Neural cell (in vitro differentiated cells): ENCODE data around the gene PYGM. TPM values are rescaled to one million over a fixed set of nuclear protein-coding genes. Genes with fewer than 3 reads are reported as not detected.
A peak's percentile ranks its signal among the peaks of the same experiment; 100 is the strongest.

Experiments used
- H2AFZ ChIP-seq: fragments of 200-600, 300-800 bp; sonication (generic), shearing (Covaris generic); 2 replicates; pipeline ENCODE4 v1.6.0; 2014; ENCODE audit warnings: low read depth, mild to moderate bottlenecking, antibody characterized with exemption, low read length, moderate library complexity
- H3F3A ChIP-seq: fragments of 200-600 bp; shearing (Covaris generic); 2 replicates; pipeline ENCODE4 v1.6.1; 2016; ENCODE audit warnings: mild to moderate bottlenecking, moderate library complexity, mixed read lengths, antibody characterized with exemption, low read length; ENCODE audit not compliant: insufficient read depth, poor library complexity, severe bottlenecking
- H3K27ac ChIP-seq: fragments of 200-600, 300-800 bp; sonication (generic), shearing (Covaris generic); 2 replicates; pipeline ENCODE4 v1.5.1; 2014; ENCODE audit warnings: mild to moderate bottlenecking, low read length, moderate library complexity
- H3K27me3 ChIP-seq: fragments of 300-800, 200-600 bp; sonication (generic), shearing (Covaris generic); 2 replicates; pipeline ENCODE4 v1.6.0; 2014; ENCODE audit warnings: mild to moderate bottlenecking, low read depth, low read length, moderate library complexity; ENCODE audit not compliant: insufficient read depth
- H3K36me3 ChIP-seq: fragments of 300-800, 200-600 bp; sonication (generic), shearing (Covaris generic); 2 replicates; pipeline ENCODE4 v1.5.1; 2014; ENCODE audit warnings: mild to moderate bottlenecking, antibody characterized with exemption, low read length, moderate library complexity; ENCODE audit not compliant: insufficient read depth
- H3K4me2 ChIP-seq: fragments of 300-800, 200-600 bp; sonication (generic), shearing (Covaris generic); 2 replicates; pipeline ENCODE4 v1.6.0; 2014; ENCODE audit warnings: mild to moderate bottlenecking, low read length
- H3K4me3 ChIP-seq: fragments of 300-800, 200-600 bp; sonication (generic), shearing (Covaris generic); 2 replicates; pipeline ENCODE4 v1.5.1; 2014; ENCODE audit warnings: mild to moderate bottlenecking, low read length, moderate library complexity
- H3K79me2 ChIP-seq: fragments of 200-600 bp; shearing (Covaris generic); replicated peaks from 2 replicates; pipeline ENCODE4 v1.6.0; 2014; ENCODE audit warnings: mild to moderate bottlenecking, low read length, moderate library complexity; ENCODE audit not compliant: insufficient read depth
- H3K9ac ChIP-seq: fragments of 300-800, 200-600 bp; sonication (generic), shearing (Covaris generic); 2 replicates; pipeline ENCODE4 v1.6.1; 2016; ENCODE audit warnings: mild to moderate bottlenecking, low read length, mixed read lengths
- H3K9me2 ChIP-seq: fragments of 200-600 bp; shearing (Covaris generic); 2 replicates; pipeline ENCODE4 v1.6.1; 2016; ENCODE audit warnings: mild to moderate bottlenecking, low read length, mixed read lengths; ENCODE audit not compliant: insufficient read depth
- H3K9me3 ChIP-seq: fragments of 200-600, 300-800 bp; sonication (generic), shearing (Covaris generic); 2 replicates; pipeline ENCODE4 v1.6.1; 2016; ENCODE audit warnings: mild to moderate bottlenecking, mixed run types, low read length, moderate library complexity, mixed read lengths
- H4K20me1 ChIP-seq: fragments of 200-600 bp; shearing (Covaris generic); 2 replicates; pipeline ENCODE4 v1.6.1; 2016; ENCODE audit warnings: mild to moderate bottlenecking, mixed run types; ENCODE audit not compliant: insufficient read depth
- CTCF ChIP-seq: fragments of 450-650 bp; IDR thresholded peaks from 2 replicates; pipeline ENCODE4 v1.5.1; 2014; ENCODE audit warnings: antibody characterized with exemption, mild to moderate bottlenecking, moderate library complexity; ENCODE audit not compliant: poor library complexity, severe bottlenecking
- EP300 ChIP-seq: fragments of 450-650 bp; conservative IDR thresholded peaks from 2 replicates; pipeline ENCODE4 v1.6.1; 2014; ENCODE audit warnings: antibody characterized with exemption, mild to moderate bottlenecking, moderate library complexity; ENCODE audit not compliant: poor library complexity, severe bottlenecking
- EZH2 ChIP-seq: fragments of 200-600, 300-800 bp; shearing (Covaris generic), sonication (generic); IDR thresholded peaks from 2 replicates; pipeline ENCODE4 v1.6.1; 2014; ENCODE audit warnings: antibody characterized with exemption, low read length, borderline replicate concordance, mild to moderate bottlenecking; ENCODE audit not compliant: insufficient read depth, poor library complexity, severe bottlenecking
- MXI1 ChIP-seq: fragments of 450-650 bp; conservative IDR thresholded peaks from 2 replicates; pipeline ENCODE4 v1.6.1; 2014; ENCODE audit warnings: antibody characterized with exemption, mild to moderate bottlenecking; ENCODE audit not compliant: poor library complexity, severe bottlenecking
- POLR2AphosphoS5 ChIP-seq: IDR thresholded peaks from 2 replicates; pipeline ENCODE4 v1.6.1; 2012
- RAD21 ChIP-seq: fragments of 450-650 bp; conservative IDR thresholded peaks from 2 replicates; pipeline ENCODE4 v1.6.1; 2014; ENCODE audit warnings: antibody characterized with exemption, mild to moderate bottlenecking, moderate library complexity
- REST ChIP-seq: IDR thresholded peaks from 2 replicates; pipeline ENCODE4 v1.6.1; 2012; ENCODE audit warnings: borderline replicate concordance
- SMC3 ChIP-seq: fragments of 450-650 bp; conservative IDR thresholded peaks from 2 replicates; pipeline ENCODE4 v1.6.1; 2014; ENCODE audit warnings: antibody characterized with exemption, mild to moderate bottlenecking, moderate library complexity; ENCODE audit not compliant: poor library complexity
- TAF1 ChIP-seq: IDR thresholded peaks from 2 replicates; pipeline ENCODE4 v1.6.1; 2012; ENCODE audit warnings: low read depth
- polyA plus RNA-seq: library from polyadenylated mRNA; depleted of rRNA; stranded (reverse); fragments of >200 nt; gene quantifications from 2 replicates; pipeline ENCODE4 v1.2.3, GENCODE V29; 2014

PYGM gene
- polyA plus RNA-seq, 1 donor from 2014 or later, result 0.43 TPM

DNA sequence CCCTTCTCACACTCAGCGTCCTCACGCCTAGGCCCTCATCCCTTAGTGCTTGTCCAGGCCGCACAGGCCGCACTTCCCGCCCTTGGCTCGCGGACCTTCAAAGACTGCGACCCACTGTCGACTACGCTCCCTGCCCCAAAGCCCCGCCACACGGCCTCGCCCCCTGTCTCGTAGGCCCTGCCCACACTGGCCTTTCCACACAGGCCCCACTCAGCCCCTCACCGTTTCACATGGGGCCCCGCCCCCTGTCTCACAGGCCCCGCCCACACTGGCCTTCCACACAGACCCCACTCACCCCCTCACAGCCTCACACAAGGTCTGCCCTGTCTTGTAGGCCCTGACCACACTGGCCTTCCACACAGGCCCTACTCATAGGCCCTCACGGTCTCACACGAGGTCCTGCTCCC is 47.8 kb downstream of the PYGM start:
- H3K9ac ChIP-seq, result peak overlapping the region; percentile 64
- H3K36me3 ChIP-seq, result no peaks in the 10 kb centered on the region
- TF ChIP-seq MXI1 (no peak), SMC3 (no peak), REST (no peak), EZH2 (no peak), EP300 (no peak), POLR2AphosphoS5 (no peak), CTCF (no peak), TAF1 (no peak), RAD21 (no peak)
- no peaks in the 10 kb centered on the region for H3F3A ChIP-seq
- no peaks in the 10 kb centered on the region for H3K9me2 ChIP-seq
- no peaks in the 10 kb centered on the region for H3K27me3 ChIP-seq
- H3K9me3 ChIP-seq, result no peaks in the 10 kb centered on the region
- H2AFZ ChIP-seq, result no peak overlapping the region
- peak overlapping the region; percentile 62 for H3K4me3 ChIP-seq
- H4K20me1 ChIP-seq, result peaks cover 41% of the 10 kb centered on the region
- peak overlapping the region; percentile 40 for H3K27ac ChIP-seq
- peak overlapping the region; percentile 30 for H3K4me2 ChIP-seq
- H3K79me2 ChIP-seq, result peaks cover 55% of the 10 kb centered on the region

GRCh38 chr11:64711138-64711955 is 48.4 kb downstream of the PYGM start:
- Histone ChIP-seq H3K36me3 (no peaks in the 10 kb centered on the region), H3K4me3 (peak overlapping the region; percentile 62), H2AFZ (no peak overlapping the region), H3K9me2 (no peaks in the 10 kb centered on the region), H3K9me3 (no peaks in the 10 kb centered on the region), H3K27ac (peak overlapping the region; percentile 40), H3F3A (no peaks in the 10 kb centered on the region), H3K9ac (peak overlapping the region; percentile 64), H3K27me3 (no peaks in the 10 kb centered on the region), H3K79me2 (peaks cover 56% of the 10 kb centered on the region), H3K4me2 (peak overlapping the region; percentile 52), H4K20me1 (peaks cover 35% of the 10 kb centered on the region)
- TF ChIP-seq CTCF (no peak), MXI1 (peak; percentile 27)
